Stimulated activated CD4-positive, alpha-beta T cell treated with anti-CD3 and anti-CD28 coated beads, Interleukin-12 subunit alpha, Interleukin-12 subunit beta, amount 100 ng/mL, for 4 hours (primary cell): ENCODE data around the gene KCNJ11.
A peak's percentile ranks its signal among the peaks of the same experiment; 100 is the strongest.

Experiments
- DNase-seq: peaks from one replicate; pipeline ENCODE4 v3.0.0-alpha.2; 2020

KCNJ11 gene

DNA sequence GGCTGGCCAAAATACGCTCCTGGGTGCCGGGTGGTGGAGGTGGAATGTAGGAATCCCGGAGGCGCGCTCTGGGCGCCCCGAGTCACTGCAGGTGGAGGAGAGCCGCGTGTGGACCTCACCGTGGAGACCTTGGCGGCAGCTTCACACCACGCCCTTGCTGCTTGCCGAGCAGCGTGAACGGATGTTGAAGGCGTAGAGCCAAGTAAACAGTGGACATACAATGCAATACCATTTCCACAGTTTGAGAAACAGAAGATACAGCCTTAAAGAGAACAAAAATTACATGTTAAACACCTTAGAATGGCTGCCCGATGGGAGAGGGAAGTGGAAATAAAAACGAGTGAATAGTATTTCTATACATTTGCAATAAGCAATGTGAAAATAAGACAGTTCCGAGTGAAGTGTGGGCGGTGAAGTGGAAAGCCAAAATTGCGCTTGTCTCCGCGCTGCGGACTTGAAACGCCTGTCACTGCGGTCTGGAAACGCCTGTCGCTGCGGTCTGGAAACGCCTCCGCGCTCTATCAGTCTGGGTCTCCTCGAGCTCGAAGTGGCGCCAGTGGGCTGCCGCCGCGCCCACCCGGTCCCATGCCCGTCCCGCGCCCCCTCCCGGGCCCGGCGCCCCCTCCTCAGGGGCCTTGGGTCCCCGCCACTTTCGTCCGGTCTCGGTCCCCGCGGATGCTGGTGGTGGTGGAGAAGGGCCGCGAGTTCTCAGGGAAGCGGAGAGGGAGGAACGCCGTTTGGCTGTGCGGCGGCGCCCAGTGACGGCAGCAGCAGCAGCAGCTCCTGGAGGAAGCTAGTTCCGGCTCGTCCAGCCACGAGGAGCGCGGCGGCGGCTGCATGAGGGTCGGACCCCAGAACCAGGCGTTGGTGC is 35.3 kb downstream of the KCNJ11 start:
- DNase-seq = peak; percentile 58

DNA sequence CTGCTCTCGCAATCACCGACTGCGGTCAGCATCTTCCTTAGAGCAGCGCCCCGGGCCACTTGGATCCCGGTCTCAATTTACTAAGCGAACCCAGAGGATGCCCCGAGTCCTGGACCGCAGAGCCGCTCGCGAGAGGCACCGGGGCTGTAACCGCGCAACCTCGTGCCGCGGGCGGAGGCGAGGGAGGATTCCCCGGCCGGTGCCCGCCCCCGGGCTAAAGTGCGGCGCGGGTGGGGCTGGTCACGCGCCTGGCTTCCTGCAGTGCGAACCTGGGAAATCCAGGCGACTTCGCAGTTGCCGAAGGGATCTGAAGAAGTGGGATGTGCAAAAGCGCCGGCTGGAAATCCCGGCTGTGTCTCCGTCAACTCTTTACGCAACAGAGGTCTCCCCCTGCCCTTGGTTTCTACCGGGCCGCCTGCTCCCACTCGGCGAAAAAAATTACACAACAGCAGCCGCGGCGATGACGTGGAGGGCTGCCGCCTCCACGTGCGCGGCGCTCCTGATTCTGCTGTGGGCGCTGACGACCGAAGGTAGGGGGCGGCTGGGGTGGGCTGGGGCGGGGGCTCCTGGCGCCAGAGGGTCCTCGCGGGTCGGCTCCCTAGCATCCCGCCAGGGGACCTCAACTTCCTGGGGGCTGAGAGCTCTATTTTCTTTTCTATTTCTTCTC is 36.8 kb downstream of the KCNJ11 start, which contains the start of gene NCR3LG1:
Gene NCR3LG1 (plus strand): TSS at position 291 of the 667 bp plus-strand sequence. CDS start 170 bp downstream, at position 461.
- peak; percentile 51 for DNase-seq

DNA sequence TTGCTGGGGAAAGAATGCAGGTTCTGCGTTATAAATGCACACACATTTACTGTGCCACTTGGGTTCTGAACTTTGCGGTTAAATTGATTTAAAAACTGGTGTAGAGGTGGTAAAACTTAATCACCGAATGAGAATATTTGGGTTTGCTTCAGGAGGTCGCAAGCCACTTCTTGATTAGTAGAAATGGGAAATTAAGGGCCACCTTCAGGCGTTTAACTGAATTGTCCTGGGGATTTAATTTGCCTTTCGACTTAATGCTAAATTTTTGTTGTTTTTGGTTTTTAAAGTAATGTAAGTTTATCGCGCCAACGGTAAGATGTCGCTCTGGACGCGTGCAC is 37.3 kb downstream of the KCNJ11 start:
- no peak for DNase-seq

DNA sequence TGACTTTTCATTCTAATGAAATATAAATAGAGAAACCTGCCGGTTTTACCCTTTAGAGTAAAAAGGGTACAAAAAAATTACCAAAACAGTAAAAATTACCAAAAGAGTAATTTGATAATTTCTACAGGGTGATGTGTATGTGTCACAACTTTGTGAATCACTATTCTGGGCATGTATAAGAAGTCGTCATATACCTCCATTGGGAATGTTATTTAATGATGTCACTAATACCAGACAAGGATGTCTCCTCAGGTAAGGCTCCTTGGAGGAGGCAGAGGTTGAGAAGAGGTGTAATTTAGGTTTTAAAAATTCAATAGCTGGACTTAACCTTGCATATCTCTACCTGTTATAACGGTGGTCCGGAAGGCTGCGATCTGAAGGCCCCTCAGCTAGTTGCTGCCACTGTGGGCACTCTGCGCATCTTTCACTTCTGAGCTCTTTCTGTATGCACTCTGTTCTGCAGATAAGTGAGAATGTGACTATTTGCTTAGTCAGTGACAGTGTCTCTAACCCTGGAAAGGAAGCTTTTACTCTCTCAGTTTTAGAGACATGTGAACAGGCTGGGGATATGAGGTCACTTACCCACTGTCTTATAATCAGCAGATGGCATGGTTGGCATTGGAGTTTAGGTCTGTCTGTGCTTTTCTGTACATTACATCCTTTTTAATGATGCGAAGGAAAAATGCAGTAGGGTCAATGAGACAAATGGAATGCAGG is 37.8 kb downstream of the KCNJ11 start:
- DNase-seq = no peak

DNA sequence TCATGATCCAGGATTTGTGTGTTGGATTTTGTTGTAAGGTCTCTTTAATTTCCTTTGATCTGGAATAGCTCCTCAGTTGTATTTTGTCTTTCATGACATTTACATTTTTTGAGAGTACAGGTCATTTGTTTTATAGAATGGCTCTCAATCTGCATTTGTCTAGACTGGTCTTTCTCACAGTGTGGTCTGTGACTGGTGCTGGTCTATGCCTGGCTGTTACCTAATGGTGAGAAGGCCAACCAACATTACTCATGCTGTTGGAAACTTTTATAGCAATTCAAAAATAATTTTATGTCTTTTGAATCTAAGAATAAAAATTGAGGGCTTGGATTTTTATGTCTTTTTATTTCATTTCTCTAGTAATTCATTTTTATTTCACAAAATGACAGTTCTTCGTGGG is 40.8 kb downstream of the KCNJ11 start:
- DNase-seq = no peak

DNA sequence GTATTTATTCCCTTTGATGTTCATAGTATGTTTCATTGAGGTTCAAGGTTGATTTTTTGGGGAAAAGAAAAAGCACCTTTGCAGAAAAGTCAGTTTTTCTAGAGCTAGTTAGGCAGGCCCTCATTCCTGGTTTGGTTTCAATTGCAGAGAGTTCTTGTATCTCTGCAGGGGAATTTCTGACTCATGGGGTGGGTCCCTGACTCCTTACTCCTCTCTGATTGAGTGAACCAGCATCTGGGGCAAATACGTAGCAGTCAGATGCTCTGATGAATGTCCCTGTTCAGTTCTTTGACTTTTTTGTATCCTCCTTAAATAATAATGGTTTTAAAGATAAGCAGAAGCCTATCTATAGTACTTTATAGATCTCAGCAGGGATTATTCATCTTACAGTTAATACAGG is 44.6 kb downstream of the KCNJ11 start:
- no peak for DNase-seq

DNA sequence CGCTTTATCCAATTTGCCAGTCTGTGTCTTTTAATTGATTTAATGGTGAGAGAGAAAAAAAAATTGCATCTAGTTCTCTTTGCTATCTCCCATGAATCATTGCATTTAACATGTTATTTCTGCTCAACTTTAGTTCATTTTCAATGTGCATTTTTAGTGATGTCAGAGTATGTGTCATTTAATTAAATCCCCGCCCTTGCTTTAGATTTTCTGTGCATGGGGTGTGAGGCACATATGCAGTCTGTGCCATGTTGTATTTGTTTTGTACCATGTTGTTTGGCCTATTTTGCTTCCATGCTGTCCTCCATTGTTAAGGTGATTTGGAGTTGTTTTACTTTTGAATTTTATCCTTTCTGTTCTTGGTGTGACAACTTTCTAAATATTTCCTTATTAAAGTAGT is 45.2 kb downstream of the KCNJ11 start:
- DNase-seq = no peak
